Fibroblast of lung (primary cell): ENCODE results near the gene NCEH1.

Experiments used
- CTCF ChIP-seq, 2 donors: IDR thresholded peaks in 1 of 2; conservative IDR thresholded peaks in 1 of 2; 1 replicate in 1 of 2; 2 replicates in 1 of 2; pipeline ENCODE4 v1.5.1; 2011 to 2012; ENCODE audit warnings: low read length in 2 of 2, control low read depth in 1 of 2, inconsistent platforms in 1 of 2, low read depth in 1 of 2, mild to moderate bottlenecking in 1 of 2
- EZH2 ChIP-seq: IDR thresholded peaks from 2 replicates; pipeline ENCODE4 v1.5.1; 2012; ENCODE audit warnings: low read length, control low read depth, mild to moderate bottlenecking; ENCODE audit errors: missing control alignments

- TF ChIP-seq CTCF (conservative IDR thresholded peaks at IDR 0.05 in 1 of 2, IDR thresholded peaks at IDR 0.05 in 1 of 2; ENCODE audit: low read depth in 1 of 2, low read length in 2 of 2) = no peak
- no peak for TF ChIP-seq EZH2
These were observed 118.7 kb downstream of the NCEH1 start for GRCh38 chr3:172591876-172592771.
